Coronary artery (tissue), 2 donors: ENCODE measurements around the gene BAG3.
A peak's percentile ranks its signal among the peaks of the same experiment; 100 is the strongest.
"Not testable (repeated sequence)": the region's sequence is repeated elsewhere in the genome, so short reads cannot be mapped to it uniquely, and the experiment has no call there.

Experiments used
- DNase-seq: peaks from one replicate; pipeline ENCODE4 v3.0.0-alpha.2; 2017; ENCODE audit warnings: low spot score
- H3K27ac ChIP-seq, 2 donors: fragments of 200-600 bp; sonication (generic); one replicate each; pipeline ENCODE4 v1.5.1; 2016 to 2019
- H3K4me3 ChIP-seq: fragments of 200-600 bp; sonication (generic); 2 replicates; pipeline ENCODE4 v1.5.1; 2016; ENCODE audit warnings: mild to moderate bottlenecking, moderate library complexity
- TF ChIP-seq, protein P1 (sequence below): fragments of 200-600 bp; sonication (generic); IDR thresholded peaks from one replicate; pipeline ENCODE4 v1.5.1; 2019; ENCODE audit warnings: antibody characterized with exemption

The BAG3 gene

DNA sequence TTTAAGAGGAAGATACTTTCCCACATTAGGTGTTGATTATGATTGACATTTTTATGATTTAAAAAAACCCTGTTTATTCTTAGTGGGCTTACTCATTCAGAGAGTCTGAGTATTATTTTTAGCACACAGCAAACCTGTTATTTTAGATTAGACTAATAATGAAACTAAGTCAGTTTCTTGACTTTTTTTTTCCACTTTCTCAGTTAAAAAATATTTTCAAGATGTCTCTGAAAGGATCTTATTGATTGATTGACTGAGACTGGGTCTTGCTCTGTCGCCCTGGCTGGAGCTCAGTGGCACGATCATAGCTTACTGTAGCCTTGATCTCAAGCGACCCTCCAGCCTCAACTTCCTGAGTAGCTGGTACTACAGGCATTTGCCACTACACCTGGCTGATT, 54.3 kb downstream of the BAG3 start:
- Histone ChIP-seq H3K27ac (no peak overlapping the region), H3K4me3 (no peak overlapping the region)
- DNase-seq = no peak
- TF ChIP-seq, protein P1, sequence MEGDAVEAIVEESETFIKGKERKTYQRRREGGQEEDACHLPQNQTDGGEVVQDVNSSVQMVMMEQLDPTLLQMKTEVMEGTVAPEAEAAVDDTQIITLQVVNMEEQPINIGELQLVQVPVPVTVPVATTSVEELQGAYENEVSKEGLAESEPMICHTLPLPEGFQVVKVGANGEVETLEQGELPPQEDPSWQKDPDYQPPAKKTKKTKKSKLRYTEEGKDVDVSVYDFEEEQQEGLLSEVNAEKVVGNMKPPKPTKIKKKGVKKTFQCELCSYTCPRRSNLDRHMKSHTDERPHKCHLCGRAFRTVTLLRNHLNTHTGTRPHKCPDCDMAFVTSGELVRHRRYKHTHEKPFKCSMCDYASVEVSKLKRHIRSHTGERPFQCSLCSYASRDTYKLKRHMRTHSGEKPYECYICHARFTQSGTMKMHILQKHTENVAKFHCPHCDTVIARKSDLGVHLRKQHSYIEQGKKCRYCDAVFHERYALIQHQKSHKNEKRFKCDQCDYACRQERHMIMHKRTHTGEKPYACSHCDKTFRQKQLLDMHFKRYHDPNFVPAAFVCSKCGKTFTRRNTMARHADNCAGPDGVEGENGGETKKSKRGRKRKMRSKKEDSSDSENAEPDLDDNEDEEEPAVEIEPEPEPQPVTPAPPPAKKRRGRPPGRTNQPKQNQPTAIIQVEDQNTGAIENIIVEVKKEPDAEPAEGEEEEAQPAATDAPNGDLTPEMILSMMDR = no peak

DNA sequence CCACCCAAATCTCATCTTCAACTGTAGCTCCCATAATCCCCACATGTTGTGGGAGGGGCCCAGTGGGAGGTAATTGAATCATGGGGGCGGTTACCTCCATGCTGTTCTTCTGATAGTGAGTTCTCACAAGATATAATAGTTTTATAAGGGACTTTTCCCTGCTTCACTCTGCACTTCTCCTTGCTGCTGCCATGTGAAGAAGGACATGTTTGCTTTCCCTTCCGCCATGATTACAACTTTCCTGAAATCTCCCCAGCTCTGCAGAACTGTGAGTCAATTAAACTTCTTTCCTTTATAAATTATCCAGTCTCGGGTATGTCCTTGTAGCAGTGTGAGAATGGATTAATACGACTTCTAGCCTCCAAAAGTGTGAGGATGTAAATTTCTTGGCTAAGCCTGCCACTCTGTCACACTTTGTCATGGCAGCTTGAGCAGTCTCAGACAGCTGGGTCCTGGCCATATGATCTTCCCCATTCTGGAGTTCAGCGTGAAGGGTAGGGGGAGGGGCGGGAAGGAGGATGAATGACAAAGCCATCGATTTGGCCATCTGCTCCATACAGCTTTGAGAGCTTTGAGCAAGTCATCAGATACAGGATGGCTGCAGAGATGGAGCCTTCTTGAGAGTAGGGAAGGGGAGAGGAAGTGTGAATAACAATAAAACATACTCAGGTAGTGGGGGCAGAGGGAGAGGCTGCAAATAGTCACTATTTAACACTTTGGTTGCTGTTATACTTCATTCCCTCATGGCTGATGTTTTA, 55.5 kb downstream of the BAG3 start:
- DNase-seq = no peak
- TF ChIP-seq, protein P1 = no peak

DNA sequence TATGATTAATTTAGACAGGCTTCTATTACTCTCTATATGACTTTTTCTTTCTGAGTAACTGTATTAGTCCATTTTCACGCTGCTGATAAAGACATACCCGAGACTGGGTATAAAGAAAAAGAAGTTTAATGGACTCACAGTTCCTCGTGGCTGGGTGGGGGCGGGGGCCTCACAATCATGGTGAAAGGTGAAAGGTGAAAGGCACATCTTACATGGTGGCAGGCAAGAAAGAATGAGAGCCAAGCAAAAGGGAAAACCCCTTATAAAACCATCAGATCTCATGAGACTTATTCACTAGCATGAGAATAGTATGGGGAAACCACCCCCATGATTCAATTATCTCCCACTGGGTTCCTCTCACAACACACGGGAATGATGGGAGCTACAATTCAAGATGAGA, 56.2 kb downstream of the BAG3 start:
- H3K27ac ChIP-seq, H3K4me3 ChIP-seq, DNase-seq: not testable (repeated sequence)

More for the DNA sequence above, 55.5 kb downstream of the BAG3 start:
- no peak overlapping the region for H3K4me3 ChIP-seq
- no peak overlapping the region for H3K27ac ChIP-seq

DNA sequence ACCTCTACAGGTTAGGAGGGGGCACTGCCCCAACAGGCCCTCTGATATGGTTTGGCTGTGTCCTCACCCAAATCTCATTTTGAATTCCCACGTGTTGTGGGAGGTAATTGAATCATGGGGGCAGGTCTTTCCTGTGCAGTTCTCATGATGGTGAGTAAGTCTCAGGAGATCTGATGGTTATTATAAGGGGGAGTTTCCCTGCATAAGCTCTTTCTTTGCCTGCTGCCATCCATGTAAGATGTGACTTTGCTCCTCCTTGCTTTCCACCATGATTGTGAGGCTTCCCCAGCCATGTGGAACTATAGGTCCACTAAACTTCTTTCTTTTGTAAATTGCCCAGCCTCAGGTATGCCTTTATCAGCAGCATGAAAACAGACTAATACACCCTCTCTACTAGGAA, 59.8 kb downstream of the BAG3 start:
- DNase-seq, H3K27ac ChIP-seq, H3K4me3 ChIP-seq: not testable (repeated sequence)

DNA sequence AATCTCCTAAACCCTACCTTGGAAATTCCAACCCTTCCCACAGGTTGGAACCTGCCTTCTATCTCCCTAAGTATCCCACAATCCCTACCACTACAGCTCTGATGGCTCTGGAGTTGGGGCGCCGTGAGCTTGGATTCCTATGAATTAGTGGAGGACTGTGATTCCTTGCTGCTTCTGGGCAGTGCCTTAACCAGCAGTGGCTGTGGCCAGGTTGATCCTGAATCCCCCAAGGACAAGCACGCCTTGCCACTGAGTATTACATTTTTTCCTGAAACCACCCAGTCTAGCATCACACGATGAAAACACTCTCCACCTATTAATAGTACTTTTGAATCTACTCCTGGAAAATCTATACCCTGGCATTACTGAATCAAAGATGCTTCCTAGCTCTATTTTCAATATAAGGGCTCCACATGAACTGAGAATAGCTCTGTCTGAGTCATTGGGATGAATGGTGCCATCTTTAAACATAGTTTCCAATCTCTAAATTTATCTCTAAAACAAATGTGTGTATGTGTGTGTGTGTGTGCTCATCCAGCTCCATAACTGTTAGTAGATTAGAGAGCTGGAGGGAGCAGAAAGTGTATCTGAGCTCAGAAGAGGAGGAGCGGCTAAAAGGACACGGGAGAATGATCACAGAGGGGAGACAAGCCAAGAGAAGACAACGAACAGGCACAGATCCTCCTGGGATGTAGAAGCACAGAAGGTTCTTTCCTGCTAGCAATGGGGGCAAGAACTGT, 62.7 kb downstream of the BAG3 start:
- TF ChIP-seq, protein P1 = no peak
- no peak overlapping the region for H3K4me3 ChIP-seq
- no peak overlapping the region for H3K27ac ChIP-seq
- no peak for DNase-seq

DNA sequence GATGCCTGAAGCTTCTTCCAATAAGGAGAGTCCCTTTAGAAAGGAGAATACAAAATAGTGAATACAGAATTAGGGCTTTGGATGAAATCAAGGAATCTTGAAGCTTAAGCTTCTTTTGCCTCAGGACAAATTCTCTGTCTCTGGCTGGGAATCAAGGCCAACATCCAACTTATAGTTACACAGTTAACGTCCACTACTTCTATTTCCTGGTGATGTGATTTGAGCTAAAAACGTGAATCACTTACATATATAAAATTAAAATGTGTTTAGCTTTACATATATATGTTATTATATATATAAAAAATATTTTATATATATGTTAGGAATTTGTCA, 63.3 kb downstream of the BAG3 start:
- TF ChIP-seq, protein P1 = no peak
- Histone ChIP-seq H3K27ac (no peak overlapping the region), H3K4me3 (no peak overlapping the region)
- DNase-seq = no peak

DNA sequence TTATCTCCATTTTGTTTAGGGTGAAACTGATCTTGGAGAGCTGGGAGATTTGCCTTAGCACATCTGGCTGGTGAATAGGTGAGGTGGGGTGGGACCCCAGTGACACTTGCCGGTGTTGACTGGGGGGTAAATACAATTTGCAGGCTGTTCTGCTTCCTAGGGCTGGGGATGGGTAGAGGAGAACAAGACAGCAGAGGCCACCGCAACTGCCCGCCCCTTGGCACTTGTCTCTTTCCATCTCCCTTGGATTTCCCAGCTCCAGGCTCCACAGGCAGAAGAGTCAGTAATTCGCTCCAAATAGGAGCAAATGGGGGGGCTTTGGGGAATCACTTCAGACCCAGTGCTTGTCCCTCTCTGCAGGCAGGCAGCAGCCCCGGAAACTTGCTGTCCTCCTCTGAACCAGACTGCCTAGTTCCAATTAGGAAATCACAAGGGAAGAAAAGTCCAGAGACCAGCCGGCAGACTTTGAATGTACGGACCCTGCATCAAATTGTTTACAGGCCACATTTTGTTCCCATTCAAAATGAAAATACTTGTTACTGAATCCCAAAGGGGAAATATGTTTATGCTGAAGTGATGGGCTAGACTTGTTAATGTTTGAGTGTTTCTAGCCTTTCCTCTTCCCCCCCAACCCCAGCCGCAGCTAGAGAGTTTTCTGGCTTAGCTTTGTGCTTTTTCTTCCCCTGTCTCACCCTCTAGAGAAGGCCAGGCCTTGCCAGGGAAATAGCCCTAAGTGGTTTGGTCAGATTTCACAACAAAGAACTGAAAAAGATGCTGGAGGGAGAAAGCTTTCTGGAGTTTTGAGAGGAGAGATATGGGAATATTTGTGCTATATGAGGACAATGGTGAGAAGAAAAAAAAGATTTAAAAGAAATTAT, 64.7 kb downstream of the BAG3 start:
- no peak for DNase-seq
- TF ChIP-seq, protein P1 = no peak
- Histone ChIP-seq H3K27ac (peak overlapping the region in 1 of 2 donors; percentile 26), H3K4me3 (no peak overlapping the region)
